Motor neuron (in vitro differentiated cells): ENCODE measurements around the gene OGFOD2. TPM values are rescaled to one million over a fixed set of nuclear protein-coding genes. Genes with fewer than 3 reads are reported as not detected.
A peak's percentile ranks its signal among the peaks of the same experiment; 100 is the strongest.

Experiments
- ATAC-seq, 8 experiments: fragments of 200-7000 bp; cut with Tn5 transposase; replicated peaks in 6 of 8; 2 replicates each; pipeline ENCODE4 v1.8.0; 2021; ENCODE audit warnings: mild to moderate bottlenecking in 8 of 8, moderate library complexity in 8 of 8
- H3K27ac ChIP-seq, 2 donors: fragments of 250-450 bp; sonication (Bioruptor Pico); 2 replicates each; pipeline ENCODE4 v1.9.0; 2021; ENCODE audit warnings: antibody characterized with exemption in 2 of 2, mild to moderate bottlenecking in 2 of 2, moderate library complexity in 1 of 2
- H3K4me1 ChIP-seq, 2 donors: fragments of 250-450 bp; sonication (Bioruptor Pico); replicated peaks in 1 of 2; 2 replicates each; pipeline ENCODE4 v1.6.1; 2021; ENCODE audit warnings: antibody characterized with exemption in 2 of 2, mild to moderate bottlenecking in 2 of 2, moderate library complexity in 1 of 2
- H3K4me3 ChIP-seq, 5 donors: fragments of 250-450 bp; sonication (Bioruptor Pico); 2 replicates each; pipeline ENCODE4 v1.9.0; 2021; ENCODE audit warnings: antibody characterized with exemption in 5 of 5, mild to moderate bottlenecking in 5 of 5, moderate library complexity in 4 of 5
- WGBS, 10 experiments: fragments of 450-650 bp; shearing (Covaris generic); methylation state at CpG; one replicate each; pipeline ENCODE4 v1.0.0; 2022; 5-methylcytosine and 5-hydroxymethylcytosine counted together
- in situ Hi-C, 9 experiments: fragments of 400-800 bp; cut with MboI; loops; one replicate each; pipeline ENCODE4 v1.15.0; 2021; ENCODE audit warnings: low sequenced_read_pairs in 9 of 9, low pct_unique_long_range_greater_than_20kb in 2 of 9; ENCODE audit not compliant: unreplicated experiment in 9 of 9
- total RNA-seq, 8 experiments: library from RNA; unstranded; fragments of 300-600 nt; gene quantifications; 2 replicates each; pipeline versions ENCODE4 v1.2.3 to v1.2.4, GENCODE V29; 2022

OGFOD2 gene
- total RNA-seq, 8 experiments from 2014 or later, result 7.1 to 17.7 (median 11.9) TPM

DNA sequence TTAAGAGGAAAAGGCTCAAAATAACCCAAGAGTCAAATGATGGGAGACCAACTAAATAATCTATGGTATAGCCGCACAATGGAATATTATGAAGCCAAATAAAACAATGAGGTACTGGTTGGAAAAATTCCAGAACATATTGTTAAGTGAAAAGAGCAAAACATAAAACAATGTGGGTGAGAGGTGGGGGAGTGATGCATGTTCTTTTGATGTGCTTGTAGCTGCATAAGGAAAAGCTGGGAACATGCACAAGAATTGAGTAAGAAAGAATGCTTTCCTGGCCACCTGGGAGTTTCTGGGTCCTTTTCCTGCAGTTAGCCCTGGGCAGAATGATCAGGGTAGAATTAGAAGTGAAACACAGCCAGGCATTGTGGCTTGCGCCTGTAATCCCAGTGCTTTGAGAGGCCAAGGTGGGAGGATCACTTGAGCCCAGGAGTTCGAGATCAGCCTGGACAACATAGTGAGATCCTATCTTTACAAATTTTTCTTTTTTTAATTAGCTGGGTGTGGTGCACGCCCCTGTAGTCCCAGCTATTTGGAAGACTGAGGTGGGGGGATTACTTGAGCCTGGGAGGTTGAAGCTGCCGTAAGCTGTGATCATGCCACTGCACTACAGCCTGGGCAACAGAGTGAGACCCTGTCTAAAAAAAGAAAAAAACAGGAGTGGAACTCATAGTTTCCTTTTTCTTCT, 16.7 kb upstream of the OGFOD2 start:
- in situ Hi-C loops, result loop anchor here in 5 of 9 experiments (10.0 to 25.0 kb wide), 3 partner anchors 96 to 164 kb away; no protein-coding TSS in a partner anchor
- no peaks in the 10 kb centered on the region for H3K4me1 ChIP-seq
- no peak overlapping the region for H3K27ac ChIP-seq
- no peak overlapping the region for H3K4me3 ChIP-seq
- no peak for ATAC-seq
- WGBS, 10 experiments, result 76 to 100% (median 93%) methylated on average over 1 to 5 of the region's 5 CpGs; no CpG with 5 or more reads in 2 of the 10 experiments

DNA sequence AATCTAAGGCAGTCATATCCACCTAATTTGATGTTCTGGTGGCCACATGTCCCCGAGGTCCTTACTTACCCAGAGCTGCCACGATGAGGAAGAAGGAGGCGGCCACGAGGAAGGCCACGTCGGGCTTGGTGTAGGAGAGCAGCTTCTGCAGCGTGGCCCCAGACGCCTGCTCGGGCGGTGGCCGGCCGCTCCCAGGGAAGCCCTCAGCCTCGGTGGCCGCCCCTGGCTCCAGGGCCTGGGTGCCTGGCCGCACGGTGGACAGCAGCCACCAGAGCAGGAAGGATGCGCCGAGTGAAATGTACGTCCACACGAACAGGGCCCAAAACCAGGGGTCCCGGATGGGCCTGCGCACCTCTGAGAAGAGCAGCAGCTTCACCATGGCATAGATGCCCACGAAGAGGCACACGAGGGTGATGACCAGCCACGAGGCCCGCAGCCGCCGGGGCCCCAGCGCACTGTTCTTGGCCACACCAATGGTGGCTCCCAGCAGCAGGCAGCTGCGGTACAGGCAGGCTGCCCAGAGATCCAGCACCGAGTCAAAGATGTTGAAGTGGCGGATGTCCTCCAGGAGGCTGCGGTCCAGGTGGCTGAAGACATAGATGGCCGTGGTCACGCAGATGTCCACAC, 15.4 kb upstream of the OGFOD2 start:
- in situ Hi-C loops, result loop anchor here in 5 of 9 experiments (10.0 to 25.0 kb wide), 3 partner anchors 97 to 165 kb away; no protein-coding TSS in a partner anchor
- 90 to 100% (median 98%) methylated on average over 1 to 12 of the region's 35 CpGs; no CpG with 5 or more reads in 4 of the 10 experiments for WGBS, 10 experiments
- H3K4me3 ChIP-seq, result no peak overlapping the region
- no peak for ATAC-seq
- H3K4me1 ChIP-seq, result peaks cover 0 to 5% of the 10 kb centered on the region in 2 donors
- no peak overlapping the region for H3K27ac ChIP-seq

DNA sequence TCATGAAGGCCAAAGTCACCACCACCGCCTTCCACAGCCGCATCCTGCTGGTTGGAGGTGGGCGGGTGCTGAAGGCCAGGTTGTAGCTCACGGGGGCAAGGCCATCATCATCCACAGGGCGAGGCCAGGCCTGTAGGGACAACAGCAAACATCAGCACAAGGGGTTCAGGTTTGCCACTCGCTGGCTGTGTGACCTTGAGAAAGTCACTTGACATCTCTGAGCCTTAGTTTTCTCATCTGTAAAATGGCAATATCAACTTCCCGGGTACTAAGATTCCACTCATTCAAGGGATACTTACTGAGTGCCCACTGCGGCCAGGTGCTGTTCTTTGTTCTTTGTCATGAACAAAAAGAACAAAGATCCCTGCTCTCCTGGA, 14.9 kb upstream of the OGFOD2 start:
- no peak overlapping the region for H3K4me3 ChIP-seq
- 80 to 100% (median 100%) methylated on average over 1 to 3 of the region's 8 CpGs; no CpG with 5 or more reads in 3 of the 10 experiments for WGBS, 10 experiments
- no peak overlapping the region for H3K27ac ChIP-seq
- no peak for ATAC-seq
- H3K4me1 ChIP-seq, result peaks cover 1 to 10% of the 10 kb centered on the region in 2 donors
- in situ Hi-C loops, result loop anchor here in 4 of 9 experiments (25.0 kb wide), 1 partner anchor 98 kb away; no protein-coding TSS in a partner anchor

GRCh38 chr12:122961531-122962329, 13.3 kb upstream of the OGFOD2 start:
- no peak for ATAC-seq
- in situ Hi-C loops, result loop anchor here in 4 of 9 experiments (25.0 kb wide), 1 partner anchor 99 kb away; no protein-coding TSS in a partner anchor

GRCh38 chr12:122963941-122964265, 11.1 kb upstream of the OGFOD2 start:
- Histone ChIP-seq H3K4me3 (no peak overlapping the region), H3K4me1 (peaks cover 10 to 12% of the 10 kb centered on the region in 2 donors), H3K27ac (no peak overlapping the region)
- in situ Hi-C loops, result loop anchor here in 4 of 9 experiments (25.0 kb wide), 1 partner anchor 102 kb away; no protein-coding TSS in a partner anchor
- ATAC-seq, result no peak
- 36 to 82% methylated on average over 3 of the region's 8 CpGs; no CpG with 5 or more reads in 8 of the 10 experiments for WGBS, 10 experiments

More at GRCh38 chr12:122961531-122962329, 13.3 kb upstream of the OGFOD2 start:
- Histone ChIP-seq H3K4me1 (peaks cover 10 to 12% of the 10 kb centered on the region in 2 donors), H3K27ac (no peak overlapping the region), H3K4me3 (no peak overlapping the region)
- WGBS, 10 experiments, result 35 to 100% (median 88%) methylated on average over 1 to 6 of the region's 10 CpGs; no CpG with 5 or more reads in 4 of the 10 experiments

DNA sequence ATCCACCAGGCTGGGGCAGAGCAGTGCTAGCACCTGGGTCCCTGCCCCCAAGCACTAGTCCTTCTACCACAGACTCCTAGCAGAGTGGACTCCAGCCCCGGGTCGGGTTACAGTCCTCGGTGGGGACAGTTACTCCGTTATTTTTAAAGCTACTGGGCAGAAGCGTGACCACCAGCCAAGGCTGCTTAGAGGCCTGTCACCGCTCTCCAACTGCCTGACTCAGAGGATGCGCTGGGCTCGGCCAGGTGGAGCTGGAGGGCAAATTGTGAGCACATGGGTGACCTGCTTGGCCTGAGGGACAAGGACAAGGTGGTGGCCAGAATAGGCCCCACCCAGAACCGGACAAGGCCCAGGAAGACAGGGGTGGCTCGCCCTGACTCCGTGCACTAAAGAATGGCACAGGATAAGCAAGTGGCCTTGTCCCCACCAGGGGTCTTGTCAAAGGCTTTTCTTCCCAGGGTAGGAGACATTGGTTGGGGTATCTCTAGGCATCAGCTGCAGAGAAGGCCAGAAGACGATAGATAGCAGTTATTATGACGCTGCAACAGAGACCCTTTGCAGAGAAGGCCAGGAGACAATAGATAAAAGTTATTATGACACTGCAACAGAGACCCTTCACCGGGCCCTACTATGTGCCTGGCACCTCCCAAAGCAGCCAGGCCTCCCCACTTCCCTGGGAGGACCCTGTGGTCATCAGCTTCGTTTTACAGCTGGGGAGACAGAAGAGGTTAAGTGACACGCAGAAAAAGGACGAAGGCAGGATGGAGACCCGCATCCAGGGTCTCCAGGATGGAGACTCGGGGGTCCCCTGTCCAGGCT, 10.4 kb upstream of the OGFOD2 start:
- H3K27ac ChIP-seq, result no peak overlapping the region
- H3K4me3 ChIP-seq, result peak overlapping the region in 4 of 5 donors; percentile 54 to 65 (median 58)
- in situ Hi-C loops, result loop anchor here in 4 of 9 experiments (25.0 kb wide), 1 partner anchor 102 kb away; no protein-coding TSS in a partner anchor
- 70 to 100% (median 80%) methylated on average over 1 to 12 of the region's 19 CpGs; no CpG with 5 or more reads in 3 of the 10 experiments for WGBS, 10 experiments
- ATAC-seq, result no peak
- peaks cover 10 to 12% of the 10 kb centered on the region in 2 donors for H3K4me1 ChIP-seq

- ATAC-seq, result peak in 5 of 8 experiments; percentile 7 to 43 (median 26)
- peaks cover 10 to 12% of the 10 kb centered on the region in 2 donors for H3K4me1 ChIP-seq
- in situ Hi-C loops, result loop anchor here in 4 of 9 experiments (25.0 kb wide), 1 partner anchor 103 kb away; no protein-coding TSS in a partner anchor
- H3K4me3 ChIP-seq, result peak overlapping the region; percentile 54 to 65 (median 57)
- H3K27ac ChIP-seq, result peak overlapping the region; percentile 56 to 57
- 20 to 88% (median 37%) methylated on average over 1 to 3 of the region's 12 CpGs; no CpG with 5 or more reads in 7 of the 10 experiments for WGBS, 10 experiments
Observed at GRCh38 chr12:122965321-122965751, 9.7 kb upstream of the OGFOD2 start.

DNA sequence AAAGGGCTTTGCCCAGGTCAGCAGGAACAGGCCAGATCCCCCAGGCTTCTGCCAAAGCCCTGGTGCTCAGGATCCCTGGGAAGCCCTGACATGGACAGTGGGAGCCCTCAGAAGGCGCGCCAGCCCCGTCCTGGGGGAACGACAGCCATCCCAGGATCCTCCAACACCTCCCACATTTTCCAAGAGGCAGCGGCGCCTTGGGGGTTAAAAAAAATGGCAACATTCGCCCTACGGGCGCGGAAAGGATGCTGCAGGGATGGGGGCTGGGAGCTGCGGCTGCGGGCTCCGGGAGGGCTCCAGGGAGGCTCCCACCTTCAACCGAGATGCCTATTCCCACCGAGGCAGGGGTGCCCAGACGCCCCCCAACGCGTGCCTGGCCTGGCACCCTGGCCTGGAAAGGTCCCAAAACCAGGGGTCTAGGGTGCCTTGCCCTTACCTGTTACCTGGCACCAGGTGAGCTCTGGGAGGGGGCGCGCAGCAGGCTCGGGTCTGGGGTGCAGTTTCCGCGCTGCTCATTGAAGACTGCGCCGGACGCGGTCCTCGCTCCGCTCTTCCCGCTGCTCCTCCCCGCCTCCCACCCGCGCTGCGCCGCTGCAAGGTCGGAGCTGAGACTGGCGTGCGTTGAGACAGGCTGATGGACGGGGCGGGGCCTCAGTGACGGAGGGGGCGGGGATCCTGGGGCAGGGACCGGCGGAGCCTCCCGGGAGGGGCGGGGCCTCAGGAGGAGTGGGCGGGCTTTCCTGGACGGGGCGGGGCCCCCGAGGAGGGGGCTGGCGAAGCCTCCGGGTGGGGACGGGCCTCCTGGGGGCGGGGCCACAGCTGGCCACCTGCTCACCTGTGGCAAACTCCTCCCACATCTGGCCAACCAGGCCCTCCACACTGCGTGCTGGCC, 8.9 kb upstream of the OGFOD2 start, which contains the start of gene ABCB9:
ABCB9 (minus strand) TSS at position 613 of the 892 bp plus-strand sequence. CDS start 6,228 bp downstream, outside the sequence.
- Histone ChIP-seq H3K4me3 (peak within 1 kb of the TSS; percentile 54 to 65 (median 57)), H3K4me1 (peaks cover 10 to 12% of the 10 kb centered on the region in 2 donors), H3K27ac (peak within 1 kb of the TSS; percentile 56 to 57)
- ATAC-seq, result peak; percentile 92 to 97 (median 94)
- in situ Hi-C loops, result loop anchor here in 4 of 9 experiments (25.0 kb wide), 1 partner anchor 104 kb away; no protein-coding TSS in a partner anchor
- 0% methylated on average over 3 of the region's 55 CpGs; no CpG with 5 or more reads in 9 of the 10 experiments for WGBS, 10 experiments

GRCh38 chr12:122966743-122967550, 8.1 kb upstream of the OGFOD2 start:
- Histone ChIP-seq H3K27ac (no peak overlapping the region), H3K4me3 (peak overlapping the region; percentile 54 to 65 (median 57)), H3K4me1 (peaks cover 10 to 12% of the 10 kb centered on the region in 2 donors)
- ATAC-seq, result no peak
- in situ Hi-C loops, result loop anchor here in 4 of 9 experiments (25.0 kb wide), 1 partner anchor 105 kb away; no protein-coding TSS in a partner anchor
- WGBS, 10 experiments, result 0 to 96% (median 65%) methylated on average over 1 to 10 of the region's 15 CpGs; no CpG with 5 or more reads in 3 of the 10 experiments

- 43 to 100% (median 66%) methylated on average over 1 to 2 of the region's 2 CpGs; no CpG with 5 or more reads in 2 of the 10 experiments for WGBS, 10 experiments
- in situ Hi-C loops, result loop anchor here in 4 of 9 experiments (25.0 kb wide), 1 partner anchor 106 kb away; no protein-coding TSS in a partner anchor
- H3K4me1 ChIP-seq, result peaks cover 10 to 12% of the 10 kb centered on the region in 2 donors
- H3K4me3 ChIP-seq, result no peak overlapping the region
- no peak overlapping the region for H3K27ac ChIP-seq
- no peak for ATAC-seq
Observed at GRCh38 chr12:122968104-122968503, 6.9 kb upstream of the OGFOD2 start.
